ENCODE measurements around the gene PTPRN2.
"Not testable (repeated sequence)": the region's sequence is repeated elsewhere in the genome, so short reads cannot be mapped to it uniquely, and the experiment has no call there.

PTPRN2 gene

GRCh38 chr7:157782041-157782440 is 805.6 kb downstream of the PTPRN2 start:
- Mint-ChIP-seq H3K36me3 (no peaks in the 10 kb centered on the region), H3K4me3 (no peak overlapping the region), H3K9me3 (no peaks in the 10 kb centered on the region), H3K27ac (no peak overlapping the region), H3K4me1 (no peaks in the 10 kb centered on the region), H3K27me3 (peaks cover 6% of the 10 kb centered on the region)
- no peak for DNase-seq
- CTCF ChIA-PET = no interaction called here

GRCh38 chr7:157780721-157781120 is 806.9 kb downstream of the PTPRN2 start:
- CTCF ChIA-PET = no interaction called here
- Mint-ChIP-seq H3K27ac (no peak overlapping the region), H3K4me3 (no peak overlapping the region)

GRCh38 chr7:157780312-157780711 is 807.3 kb downstream of the PTPRN2 start:
- no peak overlapping the region for H3K4me3 Mint-ChIP-seq
- peaks cover 19% of the 10 kb centered on the region for H3K27me3 Mint-ChIP-seq
- no peak overlapping the region for H3K27ac Mint-ChIP-seq
- H3K9me3 Mint-ChIP-seq = no peaks in the 10 kb centered on the region
- CTCF ChIA-PET = no interaction called here
- DNase-seq = no peak
- no peaks in the 10 kb centered on the region for H3K36me3 Mint-ChIP-seq
- no peaks in the 10 kb centered on the region for H3K4me1 Mint-ChIP-seq

More at GRCh38 chr7:157780721-157781120, 806.9 kb downstream of the PTPRN2 start:
- peaks cover 18% of the 10 kb centered on the region for H3K27me3 Mint-ChIP-seq
- H3K9me3 Mint-ChIP-seq = no peaks in the 10 kb centered on the region
- H3K36me3 Mint-ChIP-seq = no peaks in the 10 kb centered on the region
- no peak for DNase-seq
- H3K4me1 Mint-ChIP-seq = no peaks in the 10 kb centered on the region

- Mint-ChIP-seq H3K27me3 (peaks cover 19% of the 10 kb centered on the region), H3K9me3 (no peaks in the 10 kb centered on the region), H3K4me3 (no peak overlapping the region), H3K27ac (no peak overlapping the region), H3K36me3 (no peaks in the 10 kb centered on the region), H3K4me1 (no peaks in the 10 kb centered on the region)
- CTCF ChIA-PET = no interaction called here
- DNase-seq = no peak
Measured at GRCh38 chr7:157779206-157779605, 808.4 kb downstream of the PTPRN2 start.

- H3K9me3 Mint-ChIP-seq, H3K4me3 Mint-ChIP-seq, DNase-seq, CTCF ChIA-PET, H3K4me1 Mint-ChIP-seq, H3K27ac Mint-ChIP-seq, H3K36me3 Mint-ChIP-seq: not testable (repeated sequence)
- H3K27me3 Mint-ChIP-seq = peaks cover 19% of the 10 kb centered on the region
Measured at GRCh38 chr7:157777194-157777762, 810.3 kb downstream of the PTPRN2 start.

- no peaks in the 10 kb centered on the region for H3K36me3 Mint-ChIP-seq
- no peak overlapping the region for H3K27ac Mint-ChIP-seq
- CTCF ChIA-PET = no interaction called here
- no peak overlapping the region for H3K4me3 Mint-ChIP-seq
- H3K9me3 Mint-ChIP-seq = peaks cover 7% of the 10 kb centered on the region
- no peaks in the 10 kb centered on the region for H3K4me1 Mint-ChIP-seq
- peaks cover 19% of the 10 kb centered on the region for H3K27me3 Mint-ChIP-seq
- DNase-seq = no peak
Measured at GRCh38 chr7:157775560-157776332, 811.9 kb downstream of the PTPRN2 start.

- no peak overlapping the region for H3K27ac Mint-ChIP-seq
- peaks cover 19% of the 10 kb centered on the region for H3K27me3 Mint-ChIP-seq
- H3K36me3 Mint-ChIP-seq = no peaks in the 10 kb centered on the region
- CTCF ChIA-PET = no interaction called here
- no peak for DNase-seq
- H3K4me1 Mint-ChIP-seq = no peaks in the 10 kb centered on the region
- H3K9me3 Mint-ChIP-seq = peaks cover 7% of the 10 kb centered on the region
- no peak overlapping the region for H3K4me3 Mint-ChIP-seq
Measured at GRCh38 chr7:157775021-157775559, 812.5 kb downstream of the PTPRN2 start.

GRCh38 chr7:157774495-157774894 is 813.1 kb downstream of the PTPRN2 start:
- H3K9me3 Mint-ChIP-seq = peaks cover 7% of the 10 kb centered on the region

GRCh38 chr7:157773361-157773760 is 814.3 kb downstream of the PTPRN2 start:
- Mint-ChIP-seq H3K4me1 (no peaks in the 10 kb centered on the region), H3K36me3 (no peaks in the 10 kb centered on the region), H3K27me3 (peaks cover 22% of the 10 kb centered on the region), H3K27ac (no peak overlapping the region), H3K9me3 (peaks cover 7% of the 10 kb centered on the region), H3K4me3 (no peak overlapping the region)
- CTCF ChIA-PET = no interaction called here
- DNase-seq = no peak

More at GRCh38 chr7:157774495-157774894, 813.1 kb downstream of the PTPRN2 start:
- DNase-seq = no peak
- Mint-ChIP-seq H3K27ac (no peak overlapping the region), H3K36me3 (no peaks in the 10 kb centered on the region), H3K4me3 (no peak overlapping the region), H3K4me1 (no peaks in the 10 kb centered on the region), H3K27me3 (peaks cover 19% of the 10 kb centered on the region)
- CTCF ChIA-PET = no interaction called here

- no peak overlapping the region for H3K4me3 Mint-ChIP-seq
- no peaks in the 10 kb centered on the region for H3K36me3 Mint-ChIP-seq
- CTCF ChIA-PET = no interaction called here
- no peak overlapping the region for H3K27ac Mint-ChIP-seq
- peaks cover 22% of the 10 kb centered on the region for H3K27me3 Mint-ChIP-seq
- H3K9me3 Mint-ChIP-seq = peaks cover 7% of the 10 kb centered on the region
- no peaks in the 10 kb centered on the region for H3K4me1 Mint-ChIP-seq
- DNase-seq = no peak
Measured at GRCh38 chr7:157772486-157773130, 815.0 kb downstream of the PTPRN2 start.

GRCh38 chr7:157771689-157772088 is 815.9 kb downstream of the PTPRN2 start:
- Mint-ChIP-seq H3K9me3 (peaks cover 7% of the 10 kb centered on the region), H3K36me3 (no peaks in the 10 kb centered on the region), H3K27me3 (peaks cover 16% of the 10 kb centered on the region), H3K4me3 (no peak overlapping the region), H3K4me1 (no peaks in the 10 kb centered on the region), H3K27ac (no peak overlapping the region)
- DNase-seq = no peak
- CTCF ChIA-PET = no interaction called here

GRCh38 chr7:157770716-157771320 is 816.8 kb downstream of the PTPRN2 start:
- Mint-ChIP-seq H3K9me3 (peaks cover 10% of the 10 kb centered on the region), H3K27me3 (peaks cover 9% of the 10 kb centered on the region), H3K4me3 (no peak overlapping the region), H3K27ac (no peak overlapping the region), H3K36me3 (no peaks in the 10 kb centered on the region), H3K4me1 (no peaks in the 10 kb centered on the region)
- no peak for DNase-seq
- CTCF ChIA-PET = no interaction called here

- no peaks in the 10 kb centered on the region for H3K36me3 Mint-ChIP-seq
- CTCF ChIA-PET = no interaction called here
- H3K27me3 Mint-ChIP-seq = peaks cover 7% of the 10 kb centered on the region
- H3K9me3 Mint-ChIP-seq = peaks cover 13% of the 10 kb centered on the region
- no peaks in the 10 kb centered on the region for H3K4me1 Mint-ChIP-seq
- H3K4me3 Mint-ChIP-seq = no peak overlapping the region
- no peak for DNase-seq
- no peak overlapping the region for H3K27ac Mint-ChIP-seq
Measured at GRCh38 chr7:157769526-157770215, 818.0 kb downstream of the PTPRN2 start.

- H3K27ac Mint-ChIP-seq = no peak overlapping the region
- no peak overlapping the region for H3K4me3 Mint-ChIP-seq
- H3K27me3 Mint-ChIP-seq = peaks cover 7% of the 10 kb centered on the region
- no peaks in the 10 kb centered on the region for H3K4me1 Mint-ChIP-seq
- DNase-seq = no peak
- peaks cover 17% of the 10 kb centered on the region for H3K9me3 Mint-ChIP-seq
- no peaks in the 10 kb centered on the region for H3K36me3 Mint-ChIP-seq
- CTCF ChIA-PET = no interaction called here
Measured at GRCh38 chr7:157769086-157769485, 818.5 kb downstream of the PTPRN2 start.

All from activated naive CD4-positive, alpha-beta T cell treated with anti-CD3 and anti-CD28 coated beads, Interleukin-2, amount 10 ng/mL, durations not matched to agents 7 days and 5 days (primary cell).